Measurements from ENCODE around the gene CORO1C. TPM values are rescaled to one million over a fixed set of nuclear protein-coding genes. Genes with fewer than 3 reads are reported as not detected.
"Not testable (repeated sequence)": the region's sequence is repeated elsewhere in the genome, so short reads cannot be mapped to it uniquely, and the experiment has no call there.

Gene CORO1C
- total RNA-seq, 3 donors from 2014 or later (not counting 1 experiment from before 2014, with no cell fraction given) = 28.9 to 43.5 (median 36.0) TPM

- no peak overlapping the region for H3K4me3 Mint-ChIP-seq
- peaks cover 75 to 83% of the 10 kb centered on the region in 2 donors for H3K4me1 Mint-ChIP-seq
- no peak for TF ChIP-seq CTCF (IDR thresholded peaks at IDR 0.05)
- WGBS (ENCODE audit: insufficient coverage) = 98% methylated on average over 3 of the region's 3 CpGs
- peaks cover 11% of the 10 kb centered on the region for H3K36me3 Mint-ChIP-seq
- H3K36me3 ChIP-seq (ENCODE audit: control insufficient read depth, insufficient read depth, low read length) = peaks cover 53% of the 10 kb centered on the region
- peaks cover 76% of the 10 kb centered on the region for H3K4me1 ChIP-seq (ENCODE audit: control insufficient read depth, insufficient read depth, low read length)
- no peak overlapping the region for H3K4me3 ChIP-seq (ENCODE audit: low read length)
- intact Hi-C loops (cut with micrococcal nuclease) = no loop called here
- peaks cover 0 to 3% of the 10 kb centered on the region in 2 donors for H3K9me3 Mint-ChIP-seq
- no peak for DNase-seq
- peak overlapping the region; percentile 29 for H3K27ac ChIP-seq (ENCODE audit: low read length)
- H3K9me3 ChIP-seq (ENCODE audit: control insufficient read depth, insufficient read depth, low read length) = peaks cover under 1% of the 10 kb centered on the region
- ATAC-seq = no peak
- H3K27ac Mint-ChIP-seq = peak overlapping the region; percentile 92 to 100
- no peaks in the 10 kb centered on the region for H3K27me3 Mint-ChIP-seq (ENCODE audit: low read depth in 2 of 2)
- no peaks in the 10 kb centered on the region for H3K27me3 ChIP-seq (ENCODE audit: control insufficient read depth, insufficient read depth, low read length)
Observed at GRCh38 chr12:108621161-108621560, 110.2 kb downstream of the CORO1C start.

GRCh38 chr12:108620236-108620879 lies 111.0 kb downstream of the CORO1C start:
- intact Hi-C loops (cut with micrococcal nuclease) = no loop called here
- peaks cover 49% of the 10 kb centered on the region for H3K36me3 ChIP-seq (ENCODE audit: control insufficient read depth, insufficient read depth, low read length)

DNA sequence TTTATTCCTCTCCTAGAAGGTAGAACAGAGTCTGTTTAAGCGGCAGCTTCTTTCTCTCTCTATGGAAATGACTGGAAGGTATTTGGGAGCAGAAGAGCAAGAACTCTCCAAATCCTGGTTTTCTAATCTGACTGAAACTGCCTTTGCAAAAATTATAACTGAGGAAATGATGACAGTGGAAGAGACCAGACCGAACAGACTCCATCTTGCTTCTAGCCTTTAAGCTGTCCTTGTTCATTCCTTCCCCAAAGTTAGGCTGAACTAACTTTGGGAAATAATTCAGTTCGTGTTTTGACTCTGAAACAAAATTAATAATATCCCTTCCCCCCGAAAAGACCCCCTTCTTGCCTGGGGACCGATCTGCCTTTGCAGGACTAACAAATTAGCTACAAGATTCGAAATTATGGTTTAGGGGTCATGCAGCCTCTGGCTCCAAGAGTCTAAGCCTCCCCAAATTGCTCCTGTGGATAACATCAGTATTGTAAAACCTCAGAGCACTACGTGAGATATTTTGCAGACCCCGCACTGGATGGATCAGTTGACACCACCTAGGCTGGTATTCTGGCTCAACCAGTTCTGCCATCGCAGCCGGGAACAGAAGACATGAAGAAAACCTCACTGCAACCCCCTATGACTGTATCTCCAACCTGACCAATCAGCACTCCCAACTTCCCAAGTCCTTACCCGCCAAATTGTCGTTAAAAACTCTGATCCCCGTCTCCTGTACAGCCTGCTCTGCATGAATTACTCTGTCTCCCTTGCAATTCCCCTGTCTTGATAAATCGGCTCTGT lies 111.8 kb downstream of the CORO1C start:
- Histone ChIP-seq H3K4me1 (ENCODE audit: control insufficient read depth, insufficient read depth, low read length) (peaks cover 65% of the 10 kb centered on the region), H3K27ac (ENCODE audit: low read length) (no peak overlapping the region), H3K4me3 (ENCODE audit: low read length) (no peak overlapping the region), H3K27me3 (ENCODE audit: control insufficient read depth, insufficient read depth, low read length) (no peaks in the 10 kb centered on the region), H3K9me3 (ENCODE audit: control insufficient read depth, insufficient read depth, low read length) (peaks cover 5% of the 10 kb centered on the region), H3K36me3 (ENCODE audit: control insufficient read depth, insufficient read depth, low read length) (peaks cover 43% of the 10 kb centered on the region)
- intact Hi-C loops (cut with micrococcal nuclease) = loop anchor here (5.0 kb wide), 1 partner anchor 113 kb away; the partner anchor contains the start of gene CORO1C
- no peak for DNase-seq
- H3K9me3 Mint-ChIP-seq = peaks cover 0 to 4% of the 10 kb centered on the region in 2 donors
- TF ChIP-seq CTCF (IDR thresholded peaks at IDR 0.05) = no peak
- H3K4me3 Mint-ChIP-seq = no peak overlapping the region
- H3K27ac Mint-ChIP-seq = peak overlapping the region; percentile 92 to 100
- WGBS (ENCODE audit: insufficient coverage) = 94% methylated on average over 14 of the region's 14 CpGs
- peaks cover 65 to 73% of the 10 kb centered on the region in 2 donors for H3K4me1 Mint-ChIP-seq
- no peak for ATAC-seq
- no peaks in the 10 kb centered on the region for H3K27me3 Mint-ChIP-seq (ENCODE audit: low read depth in 2 of 2)
- no peaks in the 10 kb centered on the region for H3K36me3 Mint-ChIP-seq

More at GRCh38 chr12:108620236-108620879, 111.0 kb downstream of the CORO1C start:
- 97% methylated on average over 10 of the region's 10 CpGs for WGBS (ENCODE audit: insufficient coverage)
- H3K27me3 ChIP-seq (ENCODE audit: control insufficient read depth, insufficient read depth, low read length) = no peaks in the 10 kb centered on the region
- Mint-ChIP-seq H3K36me3 (peaks cover 5% of the 10 kb centered on the region), H3K27me3 (ENCODE audit: low read depth in 2 of 2) (no peaks in the 10 kb centered on the region), H3K4me3 (no peak overlapping the region), H3K9me3 (peaks cover 0 to 4% of the 10 kb centered on the region in 2 donors), H3K4me1 (peaks cover 70 to 78% of the 10 kb centered on the region in 2 donors), H3K27ac (peak overlapping the region; percentile 92 to 100)
- no peak for TF ChIP-seq CTCF (IDR thresholded peaks at IDR 0.05)
- H3K9me3 ChIP-seq (ENCODE audit: control insufficient read depth, insufficient read depth, low read length) = peaks cover 5% of the 10 kb centered on the region
- no peak overlapping the region for H3K27ac ChIP-seq (ENCODE audit: low read length)
- H3K4me1 ChIP-seq (ENCODE audit: control insufficient read depth, insufficient read depth, low read length) = peaks cover 71% of the 10 kb centered on the region
- no peak overlapping the region for H3K4me3 ChIP-seq (ENCODE audit: low read length)
- DNase-seq (no peak), ATAC-seq (no peak)

DNA sequence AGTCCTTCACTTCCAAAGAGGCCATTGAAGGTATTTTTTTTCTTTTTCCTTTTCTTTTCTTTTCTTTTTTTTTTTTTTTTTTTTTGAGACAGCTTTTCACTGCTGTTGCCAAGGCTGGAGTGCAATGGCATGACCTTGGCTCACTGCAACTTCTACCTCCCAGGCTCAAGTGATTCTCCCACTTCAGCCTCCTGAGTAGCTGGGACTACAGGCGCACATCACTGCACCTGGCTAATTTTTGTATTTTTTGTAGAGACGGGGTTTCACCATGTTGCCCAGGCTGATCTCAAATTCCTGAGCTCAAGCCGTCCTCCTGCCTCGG lies 112.4 kb downstream of the CORO1C start:
- 98% methylated on average over 4 of the region's 4 CpGs for WGBS (ENCODE audit: insufficient coverage)
- not testable (repeated sequence) for DNase-seq; H3K9me3 ChIP-seq (ENCODE audit: control insufficient read depth, insufficient read depth, low read length); H3K27me3 Mint-ChIP-seq (ENCODE audit: low read depth in 2 of 2); H3K9me3 Mint-ChIP-seq; H3K27me3 ChIP-seq (ENCODE audit: control insufficient read depth, insufficient read depth, low read length); ATAC-seq; H3K4me3 ChIP-seq (ENCODE audit: low read length); H3K36me3 Mint-ChIP-seq
- Mint-ChIP-seq H3K4me1 (peaks cover 70 to 74% of the 10 kb centered on the region in 2 donors), H3K27ac (peak overlapping the region; percentile 92 to 100), H3K4me3 (peak overlapping the region; percentile 9)
- Histone ChIP-seq H3K4me1 (ENCODE audit: control insufficient read depth, insufficient read depth, low read length) (peaks cover 62% of the 10 kb centered on the region), H3K36me3 (ENCODE audit: control insufficient read depth, insufficient read depth, low read length) (peaks cover 39% of the 10 kb centered on the region), H3K27ac (ENCODE audit: low read length) (peak overlapping the region; percentile 79)
- intact Hi-C loops (cut with micrococcal nuclease) = loop anchor here (1.0 to 5.0 kb wide), 3 partner anchors 10 to 113 kb away; partner anchors contain the start of gene CORO1C

Measured in natural killer cell (primary cell).